ENCODE measurements around the gene GRPR. TPM values are rescaled to one million over a fixed set of nuclear protein-coding genes. Genes with fewer than 3 reads are reported as not detected.
"Not testable (repeated sequence)": the region's sequence is repeated elsewhere in the genome, so short reads cannot be mapped to it uniquely, and the experiment has no call there.

The GRPR gene
- polyA plus RNA-seq, 4 donors, result 0.25 to 0.40 (median 0.32) TPM

- no peak for DNase-seq (ENCODE audit: low read depth in 4 of 4, low spot score in 3 of 4)
These were observed 52.1 kb downstream of the GRPR start for GRCh38 chrX:16175329-16176061.

GRCh38 chrX:16177260-16177659 lies 53.9 kb downstream of the GRPR start:
- no peak for DNase-seq (ENCODE audit: low read depth in 4 of 4, low spot score in 3 of 4)

GRCh38 chrX:16183843-16184242 lies 60.5 kb downstream of the GRPR start:
- not testable (repeated sequence) for DNase-seq (ENCODE audit: low read depth in 4 of 4, low spot score in 3 of 4)

GRCh38 chrX:16185725-16186136 lies 62.4 kb downstream of the GRPR start:
- DNase-seq (ENCODE audit: low read depth in 4 of 4, low spot score in 3 of 4), result no peak

GRCh38 chrX:16186380-16187007 lies 63.1 kb downstream of the GRPR start:
- DNase-seq (ENCODE audit: low read depth in 4 of 4, low spot score in 3 of 4), result no peak

- DNase-seq (ENCODE audit: low read depth in 4 of 4, low spot score in 3 of 4), result no peak
These were observed 63.8 kb downstream of the GRPR start for GRCh38 chrX:16187024-16187760.

GRCh38 chrX:16188687-16189086 lies 65.3 kb downstream of the GRPR start:
- DNase-seq (ENCODE audit: low read depth in 4 of 4, low spot score in 3 of 4), result no peak

GRCh38 chrX:16191605-16192004 lies 68.2 kb downstream of the GRPR start:
- no peak for DNase-seq (ENCODE audit: low read depth in 4 of 4, low spot score in 3 of 4)

GRCh38 chrX:16196829-16197228 lies 73.5 kb downstream of the GRPR start:
- no peak for DNase-seq (ENCODE audit: low read depth in 4 of 4, low spot score in 3 of 4)

GRCh38 chrX:16199343-16199742 lies 76.0 kb downstream of the GRPR start:
- DNase-seq (ENCODE audit: low read depth in 4 of 4, low spot score in 3 of 4), result no peak

GRCh38 chrX:16202943-16203342 lies 79.6 kb downstream of the GRPR start:
- no peak for DNase-seq (ENCODE audit: low read depth in 4 of 4, low spot score in 3 of 4)

Other genes with a start within 250 kb of the GRPR start
- gene MAGEB17, start 43.9 kb downstream of the GRPR start, polyA plus RNA-seq (ENCODE audit: insufficient read length in 4 of 4), result under 1 TPM in 2 of 4 donors, not detected in 2; 0.11 to 0.13 TPM